Measurements from ENCODE around the gene MLST8.

DNA sequence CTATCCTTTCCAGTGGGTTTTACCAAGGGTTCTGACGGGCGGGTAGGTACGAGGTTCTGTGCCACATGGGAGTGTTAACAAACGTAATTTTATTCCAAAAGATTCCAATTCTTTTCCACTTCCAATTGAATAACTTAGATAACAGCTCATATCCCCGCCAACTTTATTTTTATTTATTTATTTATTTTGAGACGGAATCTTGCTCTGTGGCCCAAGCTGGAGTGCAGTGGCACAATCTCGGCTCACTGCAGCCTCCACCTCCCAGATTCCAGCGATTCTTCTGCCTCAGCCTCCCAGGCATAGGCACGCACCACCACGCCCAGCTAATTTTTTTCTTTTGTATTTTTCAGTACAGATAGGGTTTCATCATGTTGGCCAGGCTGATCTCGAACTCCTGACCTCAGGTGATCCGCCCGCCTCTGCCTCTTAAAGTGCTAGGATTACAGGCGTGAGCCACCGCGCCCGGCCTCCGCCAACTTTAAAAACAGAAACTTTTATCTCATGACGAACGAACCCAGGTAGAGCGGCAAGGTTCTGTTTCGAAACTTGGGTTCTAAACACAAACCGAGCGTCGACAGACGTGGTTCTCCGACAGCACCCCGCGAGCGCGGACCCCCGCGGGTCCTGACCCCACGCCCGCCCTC lies 45.5 kb downstream of the MLST8 start:
- TF ChIP-seq, protein P1, sequence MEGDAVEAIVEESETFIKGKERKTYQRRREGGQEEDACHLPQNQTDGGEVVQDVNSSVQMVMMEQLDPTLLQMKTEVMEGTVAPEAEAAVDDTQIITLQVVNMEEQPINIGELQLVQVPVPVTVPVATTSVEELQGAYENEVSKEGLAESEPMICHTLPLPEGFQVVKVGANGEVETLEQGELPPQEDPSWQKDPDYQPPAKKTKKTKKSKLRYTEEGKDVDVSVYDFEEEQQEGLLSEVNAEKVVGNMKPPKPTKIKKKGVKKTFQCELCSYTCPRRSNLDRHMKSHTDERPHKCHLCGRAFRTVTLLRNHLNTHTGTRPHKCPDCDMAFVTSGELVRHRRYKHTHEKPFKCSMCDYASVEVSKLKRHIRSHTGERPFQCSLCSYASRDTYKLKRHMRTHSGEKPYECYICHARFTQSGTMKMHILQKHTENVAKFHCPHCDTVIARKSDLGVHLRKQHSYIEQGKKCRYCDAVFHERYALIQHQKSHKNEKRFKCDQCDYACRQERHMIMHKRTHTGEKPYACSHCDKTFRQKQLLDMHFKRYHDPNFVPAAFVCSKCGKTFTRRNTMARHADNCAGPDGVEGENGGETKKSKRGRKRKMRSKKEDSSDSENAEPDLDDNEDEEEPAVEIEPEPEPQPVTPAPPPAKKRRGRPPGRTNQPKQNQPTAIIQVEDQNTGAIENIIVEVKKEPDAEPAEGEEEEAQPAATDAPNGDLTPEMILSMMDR (IDR thresholded peaks at IDR 0.05; ENCODE audit: borderline replicate concordance, extremely low read depth, low read length, poor library complexity, severe bottlenecking): no peak
- TF ChIP-seq EZH2 (IDR thresholded peaks at IDR 0.05; ENCODE audit: borderline replicate concordance, low read depth, low read length, severe bottlenecking): no peak

All from DND-41 (cell line).